ENCODE results near the gene CAVIN2.

The CAVIN2 gene

GRCh38 chr2:191885098-191885497, 38.2 kb upstream of the CAVIN2 start:
- H3K36me3 ChIP-seq (ENCODE audit: control insufficient read depth, insufficient read depth, low read length) = no peaks in the 10 kb centered on the region
- H3K4me1 ChIP-seq (ENCODE audit: control insufficient read depth, insufficient read depth, low read length, poor library complexity, severe bottlenecking) = no peaks in the 10 kb centered on the region
- no peaks in the 10 kb centered on the region for H3K9me3 ChIP-seq (ENCODE audit: control insufficient read depth, low read length)
- DNase-seq = no peak
- no peaks in the 10 kb centered on the region for H3K27me3 ChIP-seq (replicated peaks; ENCODE audit: control insufficient read depth, insufficient read depth, low read length, poor library complexity, severe bottlenecking)
- no peak overlapping the region for H3K4me3 ChIP-seq (ENCODE audit: insufficient read depth, low read depth, low read length, poor library complexity, severe bottlenecking)
- H3K27ac ChIP-seq (ENCODE audit: insufficient read depth, low read length, poor library complexity, severe bottlenecking) = no peak overlapping the region

DNA sequence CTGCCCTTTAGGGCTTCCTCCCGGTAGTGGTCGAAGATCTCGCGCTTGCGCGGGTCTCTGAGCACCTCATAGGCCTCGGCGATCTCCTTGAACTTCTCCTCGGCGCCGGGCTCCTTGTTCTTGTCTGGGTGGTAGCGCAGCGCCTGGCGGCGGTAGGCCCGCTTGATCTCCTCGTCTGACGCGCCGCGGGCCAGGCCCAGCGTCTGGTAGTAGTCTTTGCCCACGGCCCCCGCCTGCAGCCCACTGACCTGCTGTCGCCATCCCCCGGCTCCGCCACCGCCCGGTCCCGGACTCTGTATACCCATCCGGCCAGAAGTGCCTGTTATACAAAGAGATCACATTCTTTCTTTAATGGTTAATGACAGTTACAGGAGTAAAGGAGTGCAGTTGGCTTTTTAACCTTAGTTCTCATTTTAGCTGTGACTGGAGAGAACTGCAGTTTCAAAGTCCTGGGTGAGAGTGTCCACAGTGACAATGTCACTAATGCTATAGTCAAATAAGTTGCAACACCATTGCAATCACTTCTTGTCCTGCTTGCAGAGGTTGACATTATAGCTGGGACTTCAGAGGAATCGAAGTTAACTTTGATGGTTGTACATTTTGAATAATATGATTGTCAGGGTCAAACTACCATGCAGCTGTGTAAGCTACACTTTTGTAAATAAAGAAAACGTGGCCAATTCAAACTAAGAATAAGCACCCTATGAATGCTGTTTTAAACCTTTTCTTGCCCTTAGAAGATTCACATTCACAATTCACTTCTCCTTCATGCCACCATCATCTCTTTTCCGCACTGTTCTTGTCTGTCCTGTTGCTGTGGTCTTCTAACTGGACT, 35.3 kb upstream of the CAVIN2 start:
- DNase-seq = no peak
- Histone ChIP-seq H3K4me3 (ENCODE audit: insufficient read depth, low read depth, low read length, poor library complexity, severe bottlenecking) (no peak overlapping the region), H3K9me3 (ENCODE audit: control insufficient read depth, low read length) (no peaks in the 10 kb centered on the region), H3K4me1 (ENCODE audit: control insufficient read depth, insufficient read depth, low read length, poor library complexity, severe bottlenecking) (no peaks in the 10 kb centered on the region), H3K27me3 (replicated peaks; ENCODE audit: control insufficient read depth, insufficient read depth, low read length, poor library complexity, severe bottlenecking) (no peaks in the 10 kb centered on the region), H3K27ac (ENCODE audit: insufficient read depth, low read length, poor library complexity, severe bottlenecking) (no peak overlapping the region), H3K36me3 (ENCODE audit: control insufficient read depth, insufficient read depth, low read length) (no peaks in the 10 kb centered on the region)

- H3K4me1 ChIP-seq (ENCODE audit: control insufficient read depth, insufficient read depth, low read length, poor library complexity, severe bottlenecking) = no peaks in the 10 kb centered on the region
- H3K9me3 ChIP-seq (ENCODE audit: control insufficient read depth, low read length) = no peaks in the 10 kb centered on the region
- no peaks in the 10 kb centered on the region for H3K27me3 ChIP-seq (replicated peaks; ENCODE audit: control insufficient read depth, insufficient read depth, low read length, poor library complexity, severe bottlenecking)
- no peaks in the 10 kb centered on the region for H3K36me3 ChIP-seq (ENCODE audit: control insufficient read depth, insufficient read depth, low read length)
- H3K4me3 ChIP-seq (ENCODE audit: insufficient read depth, low read depth, low read length, poor library complexity, severe bottlenecking) = no peak overlapping the region
- no peak for DNase-seq
- no peak overlapping the region for H3K27ac ChIP-seq (ENCODE audit: insufficient read depth, low read length, poor library complexity, severe bottlenecking)
Observed at GRCh38 chr2:191878548-191879279, 31.8 kb upstream of the CAVIN2 start.

GRCh38 chr2:191877875-191878274, 31.0 kb upstream of the CAVIN2 start:
- H3K4me3 ChIP-seq (ENCODE audit: insufficient read depth, low read depth, low read length, poor library complexity, severe bottlenecking) = no peak overlapping the region
- DNase-seq = no peak

GRCh38 chr2:191875859-191876258, 29.0 kb upstream of the CAVIN2 start:
- Histone ChIP-seq H3K4me3 (ENCODE audit: insufficient read depth, low read depth, low read length, poor library complexity, severe bottlenecking) (no peak overlapping the region), H3K4me1 (ENCODE audit: control insufficient read depth, insufficient read depth, low read length, poor library complexity, severe bottlenecking) (no peaks in the 10 kb centered on the region), H3K27me3 (replicated peaks; ENCODE audit: control insufficient read depth, insufficient read depth, low read length, poor library complexity, severe bottlenecking) (no peaks in the 10 kb centered on the region), H3K36me3 (ENCODE audit: control insufficient read depth, insufficient read depth, low read length) (no peaks in the 10 kb centered on the region), H3K9me3 (ENCODE audit: control insufficient read depth, low read length) (no peaks in the 10 kb centered on the region), H3K27ac (ENCODE audit: insufficient read depth, low read length, poor library complexity, severe bottlenecking) (no peak overlapping the region)
- no peak for DNase-seq

More at GRCh38 chr2:191877875-191878274, 31.0 kb upstream of the CAVIN2 start:
- no peaks in the 10 kb centered on the region for H3K4me1 ChIP-seq (ENCODE audit: control insufficient read depth, insufficient read depth, low read length, poor library complexity, severe bottlenecking)
- no peaks in the 10 kb centered on the region for H3K36me3 ChIP-seq (ENCODE audit: control insufficient read depth, insufficient read depth, low read length)
- no peaks in the 10 kb centered on the region for H3K27me3 ChIP-seq (replicated peaks; ENCODE audit: control insufficient read depth, insufficient read depth, low read length, poor library complexity, severe bottlenecking)
- H3K9me3 ChIP-seq (ENCODE audit: control insufficient read depth, low read length) = no peaks in the 10 kb centered on the region
- no peak overlapping the region for H3K27ac ChIP-seq (ENCODE audit: insufficient read depth, low read length, poor library complexity, severe bottlenecking)

- no peaks in the 10 kb centered on the region for H3K27me3 ChIP-seq (replicated peaks; ENCODE audit: control insufficient read depth, insufficient read depth, low read length, poor library complexity, severe bottlenecking)
- H3K4me3 ChIP-seq (ENCODE audit: insufficient read depth, low read depth, low read length, poor library complexity, severe bottlenecking) = no peak overlapping the region
- H3K27ac ChIP-seq (ENCODE audit: insufficient read depth, low read length, poor library complexity, severe bottlenecking) = no peak overlapping the region
- no peak for DNase-seq
- no peaks in the 10 kb centered on the region for H3K36me3 ChIP-seq (ENCODE audit: control insufficient read depth, insufficient read depth, low read length)
- H3K4me1 ChIP-seq (ENCODE audit: control insufficient read depth, insufficient read depth, low read length, poor library complexity, severe bottlenecking) = no peaks in the 10 kb centered on the region
- H3K9me3 ChIP-seq (ENCODE audit: control insufficient read depth, low read length) = no peaks in the 10 kb centered on the region
Observed at GRCh38 chr2:191870744-191871143, 23.9 kb upstream of the CAVIN2 start.

DNA sequence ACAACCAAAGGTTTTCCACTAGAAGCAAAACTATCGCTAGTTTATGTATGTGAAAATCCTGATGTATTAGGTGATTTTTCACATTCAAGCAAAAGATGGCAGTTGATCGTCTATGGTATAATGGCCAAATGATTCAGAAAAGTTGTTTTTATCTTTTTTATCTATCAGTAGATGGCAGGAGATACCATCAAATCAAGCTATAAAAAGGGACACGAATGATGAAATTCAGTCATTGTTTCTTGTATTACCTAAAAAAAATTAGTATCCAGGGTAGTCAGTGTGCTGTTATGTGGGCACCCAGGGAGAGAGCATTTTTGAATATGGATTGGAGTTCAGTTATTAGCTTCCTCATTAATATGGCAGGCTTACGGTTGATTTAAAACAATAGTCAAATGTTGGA, 22.9 kb upstream of the CAVIN2 start:
- Histone ChIP-seq H3K36me3 (ENCODE audit: control insufficient read depth, insufficient read depth, low read length) (no peaks in the 10 kb centered on the region), H3K27me3 (replicated peaks; ENCODE audit: control insufficient read depth, insufficient read depth, low read length, poor library complexity, severe bottlenecking) (no peaks in the 10 kb centered on the region), H3K9me3 (ENCODE audit: control insufficient read depth, low read length) (no peaks in the 10 kb centered on the region), H3K27ac (ENCODE audit: insufficient read depth, low read length, poor library complexity, severe bottlenecking) (no peak overlapping the region), H3K4me1 (ENCODE audit: control insufficient read depth, insufficient read depth, low read length, poor library complexity, severe bottlenecking) (no peaks in the 10 kb centered on the region), H3K4me3 (ENCODE audit: insufficient read depth, low read depth, low read length, poor library complexity, severe bottlenecking) (no peak overlapping the region)
- DNase-seq = no peak

DNA sequence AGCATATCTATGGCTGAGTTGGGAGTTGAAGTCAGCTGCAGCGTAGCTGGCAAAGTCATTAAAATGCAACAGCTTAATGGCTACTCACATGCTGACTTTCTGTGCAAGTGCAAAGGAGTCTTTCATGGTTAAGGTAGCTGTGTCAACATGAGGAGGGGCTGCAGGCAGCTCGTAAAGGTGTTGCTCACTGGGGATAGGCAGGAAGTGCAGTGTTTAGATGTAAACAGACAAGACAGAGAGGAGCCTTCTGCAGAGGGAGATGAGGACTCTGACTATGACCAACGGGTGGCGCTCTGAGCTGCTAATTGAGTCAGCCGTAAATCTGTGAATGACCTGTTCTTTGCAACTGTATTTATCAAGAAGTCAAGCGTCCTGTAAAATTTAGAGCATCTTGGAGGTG, 22.3 kb upstream of the CAVIN2 start:
- DNase-seq = no peak
- Histone ChIP-seq H3K36me3 (ENCODE audit: control insufficient read depth, insufficient read depth, low read length) (no peaks in the 10 kb centered on the region), H3K27me3 (replicated peaks; ENCODE audit: control insufficient read depth, insufficient read depth, low read length, poor library complexity, severe bottlenecking) (no peaks in the 10 kb centered on the region), H3K4me1 (ENCODE audit: control insufficient read depth, insufficient read depth, low read length, poor library complexity, severe bottlenecking) (no peaks in the 10 kb centered on the region), H3K4me3 (ENCODE audit: insufficient read depth, low read depth, low read length, poor library complexity, severe bottlenecking) (no peak overlapping the region), H3K9me3 (ENCODE audit: control insufficient read depth, low read length) (no peaks in the 10 kb centered on the region), H3K27ac (ENCODE audit: insufficient read depth, low read length, poor library complexity, severe bottlenecking) (no peak overlapping the region)

DNA sequence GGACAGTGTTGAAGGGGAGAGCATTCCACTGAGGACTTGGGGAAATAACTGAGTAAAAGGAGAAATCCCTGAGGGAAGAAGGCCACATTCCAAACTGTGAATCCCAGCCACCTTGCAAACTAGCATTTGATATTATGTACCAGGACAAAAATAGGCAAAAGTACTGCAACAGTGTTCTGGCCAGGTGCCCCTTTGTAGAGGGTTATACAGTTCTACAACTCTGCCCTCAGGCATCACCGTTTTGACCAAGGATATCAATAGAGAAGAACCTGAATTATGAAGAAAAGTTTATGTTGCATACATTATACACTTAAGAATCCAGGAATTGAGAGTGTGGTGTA, 20.6 kb upstream of the CAVIN2 start:
- H3K4me1 ChIP-seq (ENCODE audit: control insufficient read depth, insufficient read depth, low read length, poor library complexity, severe bottlenecking) = no peaks in the 10 kb centered on the region
- H3K4me3 ChIP-seq (ENCODE audit: insufficient read depth, low read depth, low read length, poor library complexity, severe bottlenecking) = no peak overlapping the region
- no peak for DNase-seq
- H3K9me3 ChIP-seq (ENCODE audit: control insufficient read depth, low read length) = no peaks in the 10 kb centered on the region
- no peaks in the 10 kb centered on the region for H3K36me3 ChIP-seq (ENCODE audit: control insufficient read depth, insufficient read depth, low read length)
- no peaks in the 10 kb centered on the region for H3K27me3 ChIP-seq (replicated peaks; ENCODE audit: control insufficient read depth, insufficient read depth, low read length, poor library complexity, severe bottlenecking)
- H3K27ac ChIP-seq (ENCODE audit: insufficient read depth, low read length, poor library complexity, severe bottlenecking) = no peak overlapping the region
